WTC11 (cell line): ENCODE data around the gene MOGAT2. TPM values are rescaled to one million over a fixed set of nuclear protein-coding genes. Genes with fewer than 3 reads are reported as not detected.

Experiments
- ATAC-seq: fragments of 200-7000 bp; cut with Tn5 transposase; 2 replicates; pipeline ENCODE4 v1.10.0; 2021; ENCODE audit warnings: mild to moderate bottlenecking, moderate library complexity
- CTCF ChIA-PET: fragments of 300-600 bp; sonication (Branson Sonifier 250); formaldehyde crosslinking; loops from one replicate; lab custom pipeline; 2021; ENCODE audit warnings: antibody characterized with exemption; lab: Charles Lee
- POLR2A ChIA-PET: fragments of 350-600 bp; sonication (Branson Sonifier 250); formaldehyde crosslinking; loops from one replicate; lab custom pipeline; 2021; ENCODE audit warnings: antibody characterized with exemption; lab: Charles Lee
- DNase-seq: peaks from one replicate; pipeline ENCODE4 v3.0.0; 2021; ENCODE audit warnings: low spot score
- H3K27ac Mint-ChIP-seq: 2 replicates; pipeline ENCODE4 v1.8.0; 2021; ENCODE audit warnings: mixed read lengths
- H3K27me3 Mint-ChIP-seq: 2 replicates; pipeline ENCODE4 v1.8.0; 2021; ENCODE audit warnings: low read depth, mild to moderate bottlenecking, moderate library complexity, mixed read lengths
- H3K36me3 Mint-ChIP-seq: 2 replicates; pipeline ENCODE4 v1.8.0; 2021; ENCODE audit warnings: mixed read lengths
- H3K4me1 Mint-ChIP-seq: 2 replicates; pipeline ENCODE4 v1.8.0; 2022; ENCODE audit warnings: mixed read lengths
- H3K4me3 Mint-ChIP-seq: 2 replicates; pipeline ENCODE4 v1.8.0; 2021; ENCODE audit warnings: mild to moderate bottlenecking, moderate library complexity, mixed read lengths
- H3K9me3 Mint-ChIP-seq: 2 replicates; pipeline ENCODE4 v1.8.0; 2021; ENCODE audit warnings: mixed read lengths
- CTCF ChIP-seq: fragments of 200-600 bp; IDR thresholded peaks from 2 replicates; pipeline ENCODE4 v1.8.0; 2022; ENCODE audit warnings: antibody characterized with exemption
- ELF4 ChIP-seq: sonication (generic); formaldehyde crosslinking; IDR thresholded peaks from 2 replicates; pipeline ENCODE4 v1.8.1; 2022; ENCODE audit warnings: low read depth, mild to moderate bottlenecking, moderate library complexity, missing genetic modification reagents
- ETV6 ChIP-seq: sonication (generic); formaldehyde crosslinking; IDR thresholded peaks from 2 replicates; pipeline ENCODE4 v1.8.1; 2022; ENCODE audit warnings: mild to moderate bottlenecking, missing genetic modification reagents
- FOXJ3 ChIP-seq: sonication (generic); formaldehyde crosslinking; IDR thresholded peaks from 2 replicates; pipeline ENCODE4 v1.9.0; 2021; ENCODE audit warnings: missing genetic modification reagents, mild to moderate bottlenecking, borderline replicate concordance
- GABPB1 ChIP-seq: sonication (generic); formaldehyde crosslinking; IDR thresholded peaks from 2 replicates; pipeline ENCODE4 v1.8.1; 2023; ENCODE audit warnings: mild to moderate bottlenecking, missing genetic modification reagents
- GTF2I ChIP-seq: fragments of 250-450 bp; sonication (Bioruptor Pico); conservative IDR thresholded peaks from 2 replicates; pipeline ENCODE4 v1.4.0; 2021; ENCODE audit warnings: mild to moderate bottlenecking
- MAX ChIP-seq: sonication (generic); formaldehyde crosslinking; IDR thresholded peaks from 2 replicates; pipeline ENCODE4 v1.8.0; 2022; ENCODE audit warnings: mild to moderate bottlenecking, missing genetic modification reagents
- NFYB ChIP-seq: sonication (generic); formaldehyde crosslinking; conservative IDR thresholded peaks from 2 replicates; pipeline ENCODE4 v1.8.0; 2022; ENCODE audit warnings: low read depth, missing genetic modification reagents
- PRDM15 ChIP-seq: sonication (generic); formaldehyde crosslinking; IDR thresholded peaks from 2 replicates; pipeline ENCODE4 v1.8.0; 2022; ENCODE audit warnings: missing genetic modification reagents
- PRRX2 ChIP-seq: fragments of 250-450 bp; sonication (Bioruptor Pico); IDR thresholded peaks from 2 replicates; pipeline ENCODE4 v1.8.0; 2021; ENCODE audit warnings: mild to moderate bottlenecking
- RELA ChIP-seq: sonication (generic); formaldehyde crosslinking; IDR thresholded peaks from 2 replicates; pipeline ENCODE4 v1.8.1; 2022; ENCODE audit warnings: missing genetic modification reagents, mild to moderate bottlenecking, borderline replicate concordance
- SP1 ChIP-seq: sonication (generic); formaldehyde crosslinking; conservative IDR thresholded peaks from 2 replicates; pipeline ENCODE4 v1.8.1; 2022; ENCODE audit warnings: missing genetic modification reagents
- STAT6 ChIP-seq: sonication (generic); formaldehyde crosslinking; conservative IDR thresholded peaks from 2 replicates; pipeline ENCODE4 v1.8.1; 2023; ENCODE audit warnings: mild to moderate bottlenecking, low read depth, missing genetic modification reagents, moderate library complexity
- TEAD1 ChIP-seq: sonication (generic); formaldehyde crosslinking; IDR thresholded peaks from 2 replicates; pipeline ENCODE4 v1.8.0; 2022; ENCODE audit warnings: mild to moderate bottlenecking, missing genetic modification reagents
- TP53 ChIP-seq: sonication (generic); formaldehyde crosslinking; IDR thresholded peaks from 2 replicates; pipeline ENCODE4 v1.8.1; 2023; ENCODE audit warnings: mild to moderate bottlenecking, missing genetic modification reagents
- USF2 ChIP-seq: sonication (generic); formaldehyde crosslinking; IDR thresholded peaks from 2 replicates; pipeline ENCODE4 v1.8.1; 2023; ENCODE audit warnings: mild to moderate bottlenecking, missing genetic modification reagents, moderate library complexity
- ZBTB43 ChIP-seq: sonication (generic); formaldehyde crosslinking; IDR thresholded peaks from 2 replicates; pipeline ENCODE4 v1.8.1; 2023; ENCODE audit warnings: mild to moderate bottlenecking, missing genetic modification reagents
- ZNF232 ChIP-seq: sonication (generic); formaldehyde crosslinking; IDR thresholded peaks from 2 replicates; pipeline ENCODE4 v1.8.0; 2022; ENCODE audit warnings: mild to moderate bottlenecking, missing genetic modification reagents
- ZNF396 ChIP-seq: fragments of 250-450 bp; sonication (Bioruptor Pico); IDR thresholded peaks from 2 replicates; pipeline ENCODE4 v1.8.0; 2021; ENCODE audit warnings: mild to moderate bottlenecking, moderate library complexity, borderline replicate concordance
- ZSCAN18 ChIP-seq: fragments of 250-450 bp; sonication (Bioruptor Pico); IDR thresholded peaks from 2 replicates; pipeline ENCODE4 v2.1.2; 2022; ENCODE audit warnings: mild to moderate bottlenecking, moderate library complexity
- total RNA-seq: library from RNA; stranded (reverse); gene quantifications from 3 replicates; pipeline ENCODE4 v1.2.3, GENCODE V29; 2021

The MOGAT2 gene
- total RNA-seq, 1 experiment from 2014 or later, result not detected

- no peak for TF ChIP-seq TP53
- TF ChIP-seq SP1 (CRISPR knock-in tag), result no peak
- TF ChIP-seq PRRX2 (CRISPR knock-in tag), result no peak
Measured at GRCh38 chr11:75703695-75704237, 13.9 kb upstream of the MOGAT2 start (continued).

- H3K4me1 Mint-ChIP-seq, result no peaks in the 10 kb centered on the region
- TF ChIP-seq GABPB1 (no peak), USF2 (no peak), ELF4 (no peak), ZNF396 (no peak)
- H3K9me3 Mint-ChIP-seq, result peaks cover 23% of the 10 kb centered on the region
- CTCF ChIA-PET, result interaction anchor here (0.6 to 1.6 kb wide), 59 partner anchors 8 to 504 kb away, joined by 3 to 31 read pairs (median 4); partner anchors contain the start of genes DGAT2, MAP6, MOGAT2 and UVRAG
- no peak overlapping the region for H3K27ac Mint-ChIP-seq
- H3K36me3 Mint-ChIP-seq, result peaks cover 6% of the 10 kb centered on the region
- DNase-seq, result no peak
- no peak for ATAC-seq
- H3K27me3 Mint-ChIP-seq, result peaks cover 19% of the 10 kb centered on the region
- H3K4me3 Mint-ChIP-seq, result no peak overlapping the region
- POLR2A ChIA-PET, result no interaction called here
Measured at GRCh38 chr11:75705541-75705940, 12.1 kb upstream of the MOGAT2 start.

GRCh38 chr11:75706260-75706729 lies 11.3 kb upstream of the MOGAT2 start:
- CTCF ChIA-PET, result interaction anchor here (0.6 to 1.6 kb wide), 60 partner anchors 8 to 503 kb away, joined by 3 to 31 read pairs (median 4); partner anchors contain the start of genes DGAT2, MAP6, MOGAT2 and UVRAG
- TF ChIP-seq ETV6, result peak; percentile 70; the same call in 1 of the 2 replicates
- TF ChIP-seq ZNF232, result 0 out of 2 replicates have a peak, but pooled peaks have one; percentile 33
- 0 out of 2 replicates have a peak, but pooled peaks have one; percentile 22 for TF ChIP-seq TEAD1 (CRISPR knock-in tag)
- TF ChIP-seq USF2, result no peak
- TF ChIP-seq CTCF, result peak; percentile 96
- peak; percentile 35; the same call in 1 of the 2 replicates for TF ChIP-seq GABPB1
- no peak for TF ChIP-seq ZSCAN18 (CRISPR knock-in tag)
- no peak for TF ChIP-seq NFYB (CRISPR knock-in tag)
- peak; percentile 50; the same call in 1 of the 2 replicates for TF ChIP-seq MAX
- no peak for TF ChIP-seq PRDM15 (CRISPR knock-in tag)
- no peak for TF ChIP-seq FOXJ3
- TF ChIP-seq GTF2I (CRISPR knock-in tag), result no peak
- TF ChIP-seq RELA (CRISPR knock-in tag), result no peak
- no peak for TF ChIP-seq STAT6
- TF ChIP-seq ZBTB43, result no peak

More at GRCh38 chr11:75706260-75706729, 11.3 kb upstream of the MOGAT2 start:
- ATAC-seq, result peak; percentile 99
- peaks cover 19% of the 10 kb centered on the region for H3K27me3 Mint-ChIP-seq
- H3K36me3 Mint-ChIP-seq, result peaks cover 6% of the 10 kb centered on the region
- H3K9me3 Mint-ChIP-seq, result peaks cover 26% of the 10 kb centered on the region
- POLR2A ChIA-PET, result no interaction called here
- H3K4me1 Mint-ChIP-seq, result no peaks in the 10 kb centered on the region
- no peak overlapping the region for H3K4me3 Mint-ChIP-seq
- H3K27ac Mint-ChIP-seq, result no peak overlapping the region
- peak; percentile 80 for DNase-seq
